HG02763 (cell line): Measurements from ENCODE around the gene ZHX3.
A peak's percentile ranks its signal among the peaks of the same experiment; 100 is the strongest.

Experiments used
- ATAC-seq: cut with Tn5 transposase; IDR thresholded peaks from one replicate; pipeline ENCODE4 v1.9.1; 2021; ENCODE audit warnings: mild to moderate bottlenecking, moderate library complexity; ENCODE audit not compliant: unreplicated experiment

The ZHX3 gene

DNA sequence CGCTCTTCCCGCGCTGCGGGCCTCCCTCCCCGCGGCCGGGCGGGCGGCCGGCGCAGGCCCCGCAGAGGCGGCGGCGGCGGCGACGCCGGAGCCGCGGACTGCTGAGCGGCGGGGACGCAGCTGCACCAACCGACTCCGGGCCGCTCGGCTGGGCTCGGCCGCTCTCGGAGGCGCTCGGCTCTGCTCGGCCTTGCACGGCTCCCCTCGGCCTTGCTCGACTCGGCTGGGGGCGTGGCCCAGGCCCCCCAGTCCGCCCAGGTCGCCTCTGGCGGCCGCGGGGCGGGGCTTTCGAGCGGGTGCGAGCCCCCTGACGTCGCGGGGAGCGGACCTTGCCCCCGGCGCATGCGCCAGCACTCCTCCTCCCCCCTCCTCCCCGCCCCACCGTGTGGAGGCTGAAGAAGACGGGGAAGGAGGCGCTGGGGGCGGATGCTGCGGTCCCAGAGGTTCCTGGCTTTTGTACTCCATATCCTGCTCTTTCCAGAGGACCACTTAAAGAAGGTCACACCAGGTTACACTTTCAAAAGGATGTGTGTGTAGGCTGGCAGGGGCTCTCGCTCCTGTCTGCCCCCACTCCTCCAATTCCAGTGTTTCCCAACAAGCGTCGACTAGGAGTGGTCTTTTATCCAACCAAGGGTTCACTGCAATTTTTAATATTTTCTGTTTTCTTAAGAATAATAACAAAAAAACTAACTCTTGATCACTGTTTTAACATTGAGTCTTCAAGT lies at the start of gene ZHX3:
Gene ZHX3 (minus strand): TSS at position 186 of the 725 bp plus-strand sequence. CDS start 112,815 bp downstream, outside the sequence.
- ATAC-seq, result peak; percentile 95

GRCh38 chr20:41367393-41367695 lies 49.8 kb upstream of the ZHX3 start:
- ATAC-seq, result no peak

- no peak for ATAC-seq
Measured at GRCh38 chr20:41366546-41367392, 49.2 kb upstream of the ZHX3 start, which contains the start of gene EMILIN3. Gene EMILIN3, minus strand, starts transcription at chr20:41366818. Its CDS starts 184 bp downstream, at chr20:41366634.

GRCh38 chr20:41365777-41366545 lies 48.4 kb upstream of the ZHX3 start:
- ATAC-seq, result no peak

DNA sequence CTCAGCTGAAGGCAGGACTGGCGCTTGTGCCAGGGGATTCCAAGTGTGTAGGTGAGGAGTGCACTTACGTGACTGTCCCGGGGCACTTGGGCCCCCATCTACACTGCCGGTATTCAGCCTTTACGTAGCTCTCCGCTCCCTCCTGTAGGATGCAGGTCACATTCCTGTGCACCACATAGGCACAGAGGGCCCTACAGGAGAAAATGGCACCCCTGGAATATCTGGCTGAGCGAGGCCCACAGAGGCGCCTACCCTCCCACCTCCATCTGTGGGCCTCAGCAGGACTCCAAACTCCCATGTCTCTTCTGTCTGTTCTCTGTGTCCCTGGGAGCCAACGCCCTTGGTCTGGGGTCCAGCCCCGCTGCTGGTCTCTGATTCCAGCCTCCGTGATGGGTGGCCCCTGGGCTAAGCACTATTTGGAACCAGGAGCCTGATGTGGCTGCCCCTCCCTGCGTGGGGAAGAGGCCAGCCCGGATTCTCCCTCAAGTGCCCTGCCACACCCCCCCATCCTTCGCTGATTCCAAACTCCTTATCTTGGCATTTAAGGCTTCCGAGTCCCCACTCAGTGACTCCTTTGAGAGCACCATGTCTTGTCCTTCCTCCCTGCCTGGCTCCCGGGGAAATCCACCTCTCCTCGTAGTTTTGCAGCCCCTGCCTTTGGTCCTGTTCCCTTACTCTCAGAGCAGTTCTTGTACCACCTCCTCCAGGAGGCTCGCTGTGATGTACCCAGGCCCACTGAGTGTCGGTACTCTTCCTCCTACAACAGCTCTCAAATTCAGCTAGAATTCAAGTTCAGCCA lies 47.6 kb upstream of the ZHX3 start:
- no peak for ATAC-seq

DNA sequence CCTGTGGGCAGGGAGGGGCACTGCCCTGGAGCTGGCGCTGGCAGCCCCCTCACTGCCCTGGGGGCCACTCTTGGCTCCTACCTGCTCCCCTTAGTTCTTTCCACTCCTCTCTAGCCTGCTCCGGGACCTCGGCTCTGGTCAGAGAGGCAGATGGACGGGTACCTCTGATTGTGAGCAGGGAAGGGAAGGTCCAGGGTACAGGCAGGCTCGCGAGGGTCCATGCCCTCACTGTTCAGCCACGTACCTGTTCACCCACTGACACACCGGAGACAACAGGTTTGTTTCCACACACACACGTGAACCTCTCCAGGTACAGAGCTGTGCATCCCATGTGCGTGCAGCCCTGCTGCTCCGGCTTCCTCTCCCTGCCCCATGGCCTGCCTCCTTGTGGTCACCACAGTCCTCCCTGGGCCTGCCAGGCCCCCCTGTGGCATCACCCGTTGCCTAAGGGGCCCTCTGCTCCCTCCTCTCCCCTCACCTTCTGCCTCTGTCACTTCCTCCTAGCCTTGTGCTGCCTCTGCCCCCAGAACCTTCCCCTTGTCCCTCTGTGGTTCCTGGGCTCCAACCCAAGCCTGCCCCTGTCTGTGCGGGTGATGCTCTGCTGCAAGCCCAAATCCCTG lies 46.8 kb upstream of the ZHX3 start:
- ATAC-seq, result no peak

DNA sequence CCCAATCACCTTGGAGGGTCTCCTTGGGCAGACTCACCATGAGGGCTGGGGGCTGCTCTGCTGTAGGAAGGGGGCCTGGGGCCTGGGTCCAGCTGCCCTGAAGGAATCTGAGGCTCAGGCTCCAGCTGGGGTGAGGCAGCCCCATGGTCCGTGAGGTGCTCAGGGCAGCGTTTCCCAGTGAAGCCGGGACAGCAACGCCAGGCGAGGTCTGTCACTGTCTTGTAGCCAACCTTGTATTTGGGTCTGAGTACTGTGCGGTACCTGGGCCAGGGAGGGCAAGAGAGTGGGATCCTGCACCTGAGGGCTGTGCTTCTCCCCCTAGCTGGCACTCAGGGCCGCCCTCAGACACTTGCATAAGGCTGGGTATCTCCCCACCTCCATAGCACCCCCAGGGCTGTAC lies 46.1 kb upstream of the ZHX3 start:
- no peak for ATAC-seq

DNA sequence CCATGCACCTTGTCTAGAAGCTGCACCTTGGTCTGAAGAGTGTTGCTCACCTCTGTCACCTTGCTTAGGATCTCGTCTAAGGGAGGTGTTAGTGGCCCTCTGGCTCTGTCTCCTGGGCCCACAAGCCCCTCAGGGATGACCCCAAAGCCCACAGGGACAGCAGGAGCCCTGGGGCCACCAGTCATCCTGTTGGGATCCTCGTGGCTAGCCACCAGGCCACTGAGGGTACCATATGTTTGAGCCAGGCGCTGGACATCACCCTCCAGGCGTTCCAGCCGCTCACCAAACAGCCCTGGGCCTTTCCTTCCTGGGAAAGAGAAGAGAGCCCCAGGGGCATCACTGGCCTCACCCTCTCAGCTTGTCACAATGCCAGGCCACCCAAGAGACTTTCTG lies 45.2 kb upstream of the ZHX3 start:
- ATAC-seq, result no peak

DNA sequence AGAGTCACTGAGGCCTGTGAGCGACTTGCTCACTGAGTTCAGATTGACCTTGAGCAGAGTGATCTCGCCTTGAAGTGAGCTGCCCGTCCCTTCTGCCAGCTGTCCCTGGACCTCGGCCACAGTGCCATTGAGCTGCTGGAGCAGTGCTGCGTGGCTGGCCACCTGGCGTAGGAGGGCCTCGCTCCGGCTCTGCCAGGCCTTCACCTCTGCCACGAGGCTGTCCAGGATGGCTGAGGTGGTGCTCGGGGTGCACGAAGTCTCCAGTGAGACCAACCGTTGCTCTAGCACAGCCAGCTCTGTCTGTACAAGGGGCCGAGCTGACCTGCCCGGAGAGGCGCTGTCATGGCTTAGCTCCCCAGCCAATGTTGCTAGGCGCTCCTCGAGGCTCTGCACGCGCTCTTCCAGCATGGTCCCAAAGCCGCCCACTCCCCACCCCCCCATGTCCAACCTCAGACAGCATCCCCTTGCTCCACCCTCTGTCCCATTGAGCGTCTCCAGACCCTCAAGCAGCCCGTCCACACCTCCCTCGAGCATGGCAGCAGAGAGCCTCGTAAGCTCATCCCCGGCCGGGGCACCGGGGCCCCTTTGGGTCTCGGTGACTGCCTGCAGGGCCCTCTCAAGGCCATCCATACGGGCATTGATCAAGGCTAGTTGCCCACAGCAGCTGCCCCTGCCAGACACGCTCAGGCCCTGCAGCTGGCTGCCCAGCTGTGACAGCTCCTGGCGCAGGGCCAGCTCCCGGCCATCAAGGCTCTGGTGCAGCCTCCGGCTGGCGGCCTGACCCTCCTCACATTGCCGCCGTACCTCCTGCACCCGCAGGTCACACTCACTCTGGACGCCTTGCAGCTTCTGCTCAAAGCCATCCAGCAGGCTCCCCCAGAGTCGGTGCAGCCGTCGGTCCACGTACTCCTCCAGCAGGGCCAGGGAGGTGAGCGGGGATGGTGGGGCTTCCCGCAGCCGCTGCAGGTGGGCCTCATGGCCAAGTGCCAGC lies 44.5 kb upstream of the ZHX3 start:
- ATAC-seq, result no peak

DNA sequence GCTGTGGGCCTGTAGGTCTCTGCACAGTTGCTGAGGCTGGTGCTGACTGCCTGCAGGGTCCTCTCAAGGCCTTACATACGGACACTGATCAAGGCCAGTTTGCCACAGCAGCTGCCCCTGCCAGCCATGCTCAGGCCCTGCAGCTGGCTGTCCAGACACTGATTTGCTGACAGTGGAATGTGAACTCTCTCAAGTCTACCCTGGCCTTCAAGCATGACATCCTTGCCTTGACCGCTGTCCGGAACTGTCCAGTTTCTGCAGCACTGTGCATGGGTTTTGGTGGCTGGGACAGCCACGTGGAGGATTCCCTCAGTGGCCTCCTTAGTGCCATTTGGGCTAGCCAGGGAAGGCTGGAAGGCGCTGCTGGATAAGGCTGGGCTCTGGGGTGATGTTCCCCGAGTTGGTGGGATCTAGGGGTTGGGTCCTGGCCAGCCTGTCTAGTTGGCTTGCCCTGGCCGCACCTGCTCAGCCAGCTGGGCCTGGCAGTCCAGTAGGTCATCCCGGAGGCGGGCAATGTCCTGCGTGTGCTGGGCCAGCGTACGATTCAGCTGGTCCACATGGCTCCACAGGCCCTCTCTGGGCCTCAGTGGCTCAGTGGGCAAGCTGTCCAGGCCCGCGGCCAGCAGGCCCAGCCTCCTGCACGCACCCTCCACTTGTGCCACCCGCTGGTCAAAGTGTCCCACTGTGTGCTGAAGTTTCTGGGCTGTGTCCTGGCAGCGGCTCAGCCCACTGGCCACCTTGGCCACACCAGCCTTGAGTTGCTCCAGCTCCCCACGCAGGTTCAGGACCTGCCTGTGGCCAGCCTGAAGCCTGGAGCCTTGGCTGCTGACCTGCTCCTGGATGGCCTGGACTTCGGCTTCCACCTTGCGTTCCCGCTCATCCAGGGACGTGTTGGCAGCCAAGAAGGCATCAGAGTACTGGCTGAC lies 43.6 kb upstream of the ZHX3 start:
- no peak for ATAC-seq

DNA sequence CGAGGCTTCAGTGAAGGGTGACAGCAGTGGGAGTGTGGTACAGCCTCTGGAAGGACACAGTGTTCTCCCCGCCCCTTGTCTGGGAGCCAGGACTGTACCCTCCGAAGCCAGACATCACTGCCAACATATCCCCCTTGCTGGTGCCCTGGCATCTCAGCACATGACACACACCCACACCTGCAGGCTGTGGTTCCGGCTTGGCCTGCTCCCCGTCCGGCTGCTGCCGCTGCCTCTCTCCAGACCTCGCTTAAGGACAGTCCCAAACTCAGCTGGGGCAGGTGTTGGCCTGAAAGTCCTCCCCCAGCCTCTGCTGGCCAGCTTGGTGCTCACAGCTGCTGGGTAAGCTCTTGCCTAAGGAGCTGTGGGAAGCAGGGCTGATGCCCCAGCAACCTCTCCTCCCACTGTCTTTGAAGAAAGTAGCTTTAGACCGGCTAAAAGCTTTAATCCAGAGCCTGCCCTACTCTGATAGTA lies 42.0 kb upstream of the ZHX3 start:
- no peak for ATAC-seq

DNA sequence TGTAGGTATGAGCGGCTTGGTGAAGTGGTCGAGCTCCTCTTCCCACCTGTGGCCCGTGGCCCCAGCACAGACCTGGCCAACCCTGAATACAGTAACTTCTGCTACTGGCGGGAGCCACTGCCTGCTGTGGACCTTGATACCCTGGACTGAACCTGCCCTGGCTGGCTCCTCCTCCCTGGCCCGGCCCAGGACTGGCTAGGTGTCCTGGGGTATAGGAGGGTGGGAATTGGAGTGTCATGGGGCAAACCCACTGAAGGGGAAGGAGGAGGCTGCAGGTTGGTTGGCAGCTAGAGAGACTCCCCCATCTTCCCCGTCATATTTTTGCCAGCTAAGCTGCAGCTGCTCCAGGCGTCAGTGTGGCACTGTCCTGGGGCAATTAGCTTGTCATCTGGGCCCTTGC lies 41.2 kb upstream of the ZHX3 start:
- ATAC-seq, result no peak

GRCh38 chr20:41358230-41358629 lies 40.7 kb upstream of the ZHX3 start:
- ATAC-seq, result no peak

GRCh38 chr20:41357424-41358163 lies 40.1 kb upstream of the ZHX3 start:
- ATAC-seq, result no peak

DNA sequence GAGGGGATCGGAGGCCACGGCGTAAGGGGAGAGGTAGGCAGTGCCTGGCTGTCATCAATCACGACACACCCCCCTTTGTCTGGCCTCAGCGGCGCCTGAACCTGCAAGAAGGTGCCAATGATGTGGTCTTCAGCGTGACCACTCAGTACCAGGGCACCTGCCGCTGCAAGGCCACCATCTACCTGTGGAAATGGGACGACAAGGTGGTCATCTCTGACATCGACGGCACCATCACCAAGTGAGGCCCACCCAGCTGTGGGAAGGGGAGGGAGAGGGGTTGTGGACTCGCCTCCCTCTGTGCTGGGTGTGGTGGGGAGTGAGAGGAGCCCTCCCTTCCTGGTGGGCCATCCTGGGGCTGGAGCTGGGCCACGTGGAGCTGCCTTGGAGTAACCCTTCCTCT lies 39.4 kb upstream of the ZHX3 start:
- no peak for ATAC-seq

DNA sequence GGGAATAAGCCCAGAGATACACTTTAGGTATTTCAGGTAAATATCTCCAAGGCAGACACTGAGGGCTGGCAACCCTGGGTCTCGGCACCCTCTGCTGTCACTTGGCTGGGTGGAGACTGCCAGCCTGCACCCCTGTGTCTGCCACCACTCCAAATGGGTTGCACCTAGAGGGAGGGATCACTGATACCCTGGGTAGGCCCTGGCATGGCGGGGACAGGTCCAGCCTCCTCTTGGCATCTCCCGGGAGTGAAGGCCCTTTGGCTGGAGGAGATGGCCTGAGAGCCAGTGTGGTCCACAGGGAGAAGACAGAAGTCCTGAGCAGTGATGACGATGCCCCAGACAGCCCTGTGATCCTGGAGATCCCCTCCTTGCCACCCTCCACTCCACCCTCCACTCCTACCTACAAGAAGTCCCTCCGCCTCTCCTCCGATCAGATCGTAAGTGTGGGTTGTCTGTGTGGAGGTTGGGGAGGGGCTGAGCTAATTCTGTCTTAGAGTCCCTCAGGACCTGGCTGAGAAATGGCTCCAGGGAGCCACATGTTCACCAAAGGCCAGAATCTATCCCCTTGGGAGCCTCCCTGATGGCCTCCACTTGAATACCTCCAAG lies 38.2 kb upstream of the ZHX3 start:
- ATAC-seq, result no peak

- ATAC-seq, result no peak
Measured at GRCh38 chr20:41355192-41355591, 37.7 kb upstream of the ZHX3 start.
